Endodermal cell (in vitro differentiated cells): ENCODE measurements around the gene PARVA. TPM values are rescaled to one million over a fixed set of nuclear protein-coding genes. Genes with fewer than 3 reads are reported as not detected.

Experiments
- DNase-seq: peaks from one replicate; pipeline ENCODE4 v3.0.0-alpha.2; 2017
- H3K27ac ChIP-seq: 2 replicates; pipeline ENCODE4 v1.5.1; 2013; ENCODE audit warnings: mild to moderate bottlenecking, low read depth, low read length, moderate library complexity
- H3K27me3 ChIP-seq: 2 replicates; pipeline ENCODE4 v1.6.1; 2013; ENCODE audit warnings: mild to moderate bottlenecking, low read length, moderate library complexity; ENCODE audit not compliant: insufficient read depth, control insufficient read depth, poor library complexity, severe bottlenecking
- H3K36me3 ChIP-seq: 2 replicates; pipeline ENCODE4 v1.7.0; 2013; ENCODE audit warnings: mild to moderate bottlenecking, low read length, moderate library complexity; ENCODE audit not compliant: control insufficient read depth, insufficient read depth
- H3K4me1 ChIP-seq: one replicate; pipeline ENCODE4 v1.7.0; 2013; ENCODE audit warnings: low read length; ENCODE audit not compliant: control insufficient read depth, insufficient read depth
- H3K4me3 ChIP-seq: 2 replicates; pipeline ENCODE4 v1.5.1; 2013; ENCODE audit warnings: mild to moderate bottlenecking, low read length, moderate library complexity
- H3K9ac ChIP-seq: 2 replicates; pipeline ENCODE4 v1.6.1; 2013; ENCODE audit warnings: mild to moderate bottlenecking, low read length, moderate library complexity; ENCODE audit not compliant: poor library complexity, severe bottlenecking; ENCODE audit errors: extremely low read depth
- H3K9me3 ChIP-seq: 2 replicates; pipeline ENCODE4 v1.6.1; 2013; ENCODE audit warnings: mild to moderate bottlenecking, low read length, moderate library complexity; ENCODE audit not compliant: control insufficient read depth
- H3K27ac Mint-ChIP-seq: 2 replicates; pipeline ENCODE4 v1.8.0; 2020; ENCODE audit warnings: mixed read lengths
- H3K27me3 Mint-ChIP-seq: 2 replicates; pipeline ENCODE4 v1.8.0; 2021; ENCODE audit warnings: mild to moderate bottlenecking, mixed read lengths; ENCODE audit not compliant: insufficient read depth
- H3K36me3 Mint-ChIP-seq: 2 replicates; pipeline ENCODE4 v1.8.0; 2020; ENCODE audit warnings: low read depth, mixed read lengths
- H3K4me1 Mint-ChIP-seq: 2 replicates; pipeline ENCODE4 v1.8.0; 2020; ENCODE audit warnings: mixed read lengths
- H3K4me3 Mint-ChIP-seq: 2 replicates; pipeline ENCODE4 v1.8.0; 2020; ENCODE audit warnings: mild to moderate bottlenecking, moderate library complexity, mixed read lengths
- H3K9me3 Mint-ChIP-seq: 2 replicates; pipeline ENCODE4 v1.8.0; 2020; ENCODE audit warnings: mild to moderate bottlenecking, mixed read lengths
- WGBS, 2 experiments: methylation state at CpG; one replicate each; pipeline versions ENCODE4 v1.1.5 to v1.1.7; 2013; ENCODE audit warnings: missing lambda C conversion rate in 2 of 2, mixed read lengths in 1 of 2; ENCODE audit not compliant: insufficient coverage in 1 of 2, insufficient read length in 1 of 2; 5-methylcytosine and 5-hydroxymethylcytosine counted together
- total RNA-seq, 2 donors: library from RNA; stranded (reverse); fragmentation: NEBNext Ultra II Directional in 1 of 2; extraction: Animal tissue kit (Norgen Biotek cat#: 25700) in 1 of 2; gene quantifications; 2 replicates in 1 of 2; 3 replicates in 1 of 2; pipeline ENCODE4 v1.2.1, GENCODE V29; 2021
- TF ChIP-seq, protein P1 (sequence below): fragments of 200-600 bp; sonication (generic); conservative IDR thresholded peaks from 2 replicates; pipeline ENCODE4 v1.5.0; 2021; ENCODE audit warnings: antibody characterized with exemption, mild to moderate bottlenecking

Gene PARVA
- total RNA-seq, 2 donors from 2014 or later: 27.3 to 37.3 TPM

DNA sequence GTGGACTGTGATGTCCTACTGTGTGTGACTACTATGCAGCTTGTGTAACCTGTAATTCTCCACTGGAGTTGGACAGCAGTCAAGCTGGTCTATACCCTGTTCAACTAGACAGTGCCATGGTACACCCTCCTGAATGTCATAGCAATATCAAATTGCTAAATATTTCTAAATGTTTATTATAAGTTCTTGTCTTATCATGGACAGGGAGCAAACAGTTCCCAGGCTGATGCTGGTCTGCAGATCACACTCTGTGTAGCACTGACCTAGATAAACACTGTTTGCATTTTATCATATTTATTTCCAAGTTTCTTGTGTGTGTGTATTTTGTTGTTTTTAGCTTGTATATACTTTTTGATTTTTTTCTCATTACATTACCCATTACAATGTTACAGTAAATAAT lies 22.0 kb downstream of the PARVA start:
- H3K36me3 ChIP-seq: peaks cover 10% of the 10 kb centered on the region
- Mint-ChIP-seq H3K27me3 (no peaks in the 10 kb centered on the region), H3K4me3 (no peak overlapping the region), H3K4me1 (peaks cover 4% of the 10 kb centered on the region), H3K36me3 (peaks cover 31% of the 10 kb centered on the region), H3K9me3 (peaks cover 31% of the 10 kb centered on the region), H3K27ac (no peak overlapping the region)
- DNase-seq: no peak
- no peak overlapping the region for H3K27ac ChIP-seq
- H3K9ac ChIP-seq: no peak overlapping the region
- H3K4me3 ChIP-seq: no peak overlapping the region
- H3K27me3 ChIP-seq: no peaks in the 10 kb centered on the region
- peaks cover 27% of the 10 kb centered on the region for H3K9me3 ChIP-seq
- H3K4me1 ChIP-seq: no peaks in the 10 kb centered on the region
- TF ChIP-seq, protein P1, sequence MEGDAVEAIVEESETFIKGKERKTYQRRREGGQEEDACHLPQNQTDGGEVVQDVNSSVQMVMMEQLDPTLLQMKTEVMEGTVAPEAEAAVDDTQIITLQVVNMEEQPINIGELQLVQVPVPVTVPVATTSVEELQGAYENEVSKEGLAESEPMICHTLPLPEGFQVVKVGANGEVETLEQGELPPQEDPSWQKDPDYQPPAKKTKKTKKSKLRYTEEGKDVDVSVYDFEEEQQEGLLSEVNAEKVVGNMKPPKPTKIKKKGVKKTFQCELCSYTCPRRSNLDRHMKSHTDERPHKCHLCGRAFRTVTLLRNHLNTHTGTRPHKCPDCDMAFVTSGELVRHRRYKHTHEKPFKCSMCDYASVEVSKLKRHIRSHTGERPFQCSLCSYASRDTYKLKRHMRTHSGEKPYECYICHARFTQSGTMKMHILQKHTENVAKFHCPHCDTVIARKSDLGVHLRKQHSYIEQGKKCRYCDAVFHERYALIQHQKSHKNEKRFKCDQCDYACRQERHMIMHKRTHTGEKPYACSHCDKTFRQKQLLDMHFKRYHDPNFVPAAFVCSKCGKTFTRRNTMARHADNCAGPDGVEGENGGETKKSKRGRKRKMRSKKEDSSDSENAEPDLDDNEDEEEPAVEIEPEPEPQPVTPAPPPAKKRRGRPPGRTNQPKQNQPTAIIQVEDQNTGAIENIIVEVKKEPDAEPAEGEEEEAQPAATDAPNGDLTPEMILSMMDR: no peak

DNA sequence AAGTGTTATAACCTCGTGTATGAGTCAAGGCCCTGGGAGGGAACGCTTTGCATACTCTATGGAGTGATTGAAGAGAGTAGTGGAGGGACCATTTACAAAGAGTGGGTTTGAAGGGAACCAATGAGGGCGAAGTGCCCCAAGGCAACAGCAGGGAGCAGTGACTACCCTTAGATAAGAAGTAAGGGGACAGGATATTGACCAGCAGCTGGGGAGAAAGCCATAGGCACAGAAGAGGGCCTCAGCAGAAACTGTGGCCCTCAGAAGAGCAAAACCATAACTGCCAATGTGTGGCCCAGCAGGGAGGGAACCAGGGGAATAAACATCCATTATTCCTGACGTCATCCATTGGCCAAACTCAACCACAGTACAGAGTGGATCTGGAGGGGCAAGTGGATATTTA lies 24.7 kb downstream of the PARVA start:
- DNase-seq: peak; percentile 49
- Mint-ChIP-seq H3K27ac (no peak overlapping the region), H3K4me1 (peaks cover 4% of the 10 kb centered on the region)

GRCh38 chr11:12402691-12403120 lies 25.3 kb downstream of the PARVA start:
- Histone ChIP-seq H3K36me3 (no peaks in the 10 kb centered on the region), H3K4me1 (no peaks in the 10 kb centered on the region), H3K27me3 (no peaks in the 10 kb centered on the region), H3K4me3 (no peak overlapping the region), H3K9me3 (peaks cover 8% of the 10 kb centered on the region), H3K27ac (no peak overlapping the region), H3K9ac (no peak overlapping the region)
- Mint-ChIP-seq H3K4me1 (peaks cover 4% of the 10 kb centered on the region), H3K27me3 (no peaks in the 10 kb centered on the region), H3K4me3 (no peak overlapping the region), H3K36me3 (peaks cover 13% of the 10 kb centered on the region), H3K27ac (peak overlapping the region; percentile 8), H3K9me3 (peaks cover 6% of the 10 kb centered on the region)
- TF ChIP-seq, protein P1: no peak
- 90 to 92% methylated on average over 8 of the region's 8 CpGs for WGBS, 2 experiments
- DNase-seq: no peak

More for the DNA sequence above, 24.7 kb downstream of the PARVA start:
- Histone ChIP-seq H3K4me1 (no peaks in the 10 kb centered on the region), H3K4me3 (no peak overlapping the region), H3K9me3 (peaks cover 13% of the 10 kb centered on the region), H3K27ac (no peak overlapping the region), H3K36me3 (no peaks in the 10 kb centered on the region), H3K9ac (no peak overlapping the region), H3K27me3 (no peaks in the 10 kb centered on the region)
- Mint-ChIP-seq H3K36me3 (peaks cover 19% of the 10 kb centered on the region), H3K4me3 (no peak overlapping the region), H3K27me3 (no peaks in the 10 kb centered on the region), H3K9me3 (peaks cover 12% of the 10 kb centered on the region)
- TF ChIP-seq, protein P1: peak; percentile 43
- 68 to 77% methylated on average over 4 of the region's 4 CpGs for WGBS, 2 experiments
